OCI-LY3 (cell line): ENCODE measurements around the gene PAK5.

ENCODE experiments used
- H2AFZ ChIP-seq: fragments of 200-600, 300-600 bp; shearing (Covaris generic); 2 replicates; pipeline ENCODE4 v1.6.0; 2014; ENCODE audit warnings: antibody characterized with exemption, low read depth, low read length
- H3K27ac ChIP-seq: fragments of 200-600, 300-600 bp; sonication (generic); 2 replicates; pipeline ENCODE4 v1.5.1; 2014; ENCODE audit warnings: mild to moderate bottlenecking, low read length, moderate library complexity, mixed read lengths
- H3K27me3 ChIP-seq: fragments of 200-600, 300-600 bp; sonication (generic); 2 replicates; pipeline ENCODE4 v1.6.1; 2014; ENCODE audit warnings: low read depth, low read length, mixed read lengths
- H3K36me3 ChIP-seq: fragments of 200-600, 300-600 bp; sonication (generic); replicated peaks from 2 replicates; pipeline ENCODE3; 2014; ENCODE audit warnings: low read depth, low read length, mixed read lengths
- H3K4me1 ChIP-seq: fragments of 300-600, 200-600 bp; sonication (generic); 2 replicates; pipeline ENCODE4 v1.6.1; 2014; ENCODE audit warnings: low read length, mixed read lengths
- H3K4me2 ChIP-seq: fragments of 200-600, 300-600 bp; sonication (generic); 2 replicates; pipeline ENCODE4 v1.6.1; 2014; ENCODE audit warnings: low read length, mixed read lengths
- H3K4me3 ChIP-seq: fragments of 300-600, 200-600 bp; sonication (generic); 2 replicates; pipeline ENCODE4 v1.5.1; 2014; ENCODE audit warnings: antibody characterized with exemption, mild to moderate bottlenecking, low read length, moderate library complexity
- H3K79me2 ChIP-seq: fragments of 300-600, 200-600 bp; shearing (Covaris generic); 2 replicates; pipeline ENCODE4 v1.6.1; 2014; ENCODE audit warnings: mild to moderate bottlenecking, low read length, mixed read lengths
- H3K9ac ChIP-seq: fragments of 300-600, 200-600 bp; shearing (Covaris generic); 2 replicates; pipeline ENCODE4 v1.6.0; 2014; ENCODE audit warnings: mild to moderate bottlenecking, low read length, moderate library complexity
- H3K9me3 ChIP-seq: fragments of 200-600, 300-600 bp; shearing (Covaris generic); 2 replicates; pipeline ENCODE4 v1.6.1; 2014; ENCODE audit warnings: low read length, mixed read lengths; ENCODE audit not compliant: insufficient read depth
- H4K20me1 ChIP-seq: fragments of 200-600, 300-600 bp; sonication (generic); 2 replicates; pipeline ENCODE4 v1.6.1; 2016; ENCODE audit warnings: low read length, mixed read lengths; ENCODE audit not compliant: insufficient read depth
- CTCF ChIP-seq: fragments of 200-600, 300-600 bp; sonication (generic); IDR thresholded peaks from 2 replicates; pipeline ENCODE4 v1.5.1; 2014; ENCODE audit warnings: antibody characterized with exemption, low read length, low read depth
- EZH2phosphoT487 ChIP-seq: fragments of 200-600 bp; shearing (Covaris generic); IDR thresholded peaks from 2 replicates; pipeline ENCODE4 v1.6.1; 2018; ENCODE audit warnings: antibody characterized with exemption, mixed run types, low read depth

PAK5 gene

GRCh38 chr20:9632265-9632664 lies 206.6 kb downstream of the PAK5 start:
- H3K27me3 ChIP-seq, result peaks cover 33% of the 10 kb centered on the region
- no peaks in the 10 kb centered on the region for H3K36me3 ChIP-seq
- no peak overlapping the region for H3K27ac ChIP-seq
- no peak overlapping the region for H3K9ac ChIP-seq
- no peak overlapping the region for H3K4me3 ChIP-seq
- no peaks in the 10 kb centered on the region for H4K20me1 ChIP-seq
- H3K4me1 ChIP-seq, result no peaks in the 10 kb centered on the region
- H2AFZ ChIP-seq, result no peak overlapping the region
- H3K4me2 ChIP-seq, result no peak overlapping the region
- TF ChIP-seq EZH2phosphoT487 (no peak), CTCF (no peak)
- no peaks in the 10 kb centered on the region for H3K9me3 ChIP-seq
- H3K79me2 ChIP-seq, result no peaks in the 10 kb centered on the region

GRCh38 chr20:9630554-9630953 lies 208.3 kb downstream of the PAK5 start:
- no peak overlapping the region for H3K9ac ChIP-seq
- no peak overlapping the region for H3K4me3 ChIP-seq
- peaks cover 31% of the 10 kb centered on the region for H3K27me3 ChIP-seq
- no peak overlapping the region for H3K27ac ChIP-seq
- H3K9me3 ChIP-seq, result no peaks in the 10 kb centered on the region
- no peaks in the 10 kb centered on the region for H3K79me2 ChIP-seq
- no peak overlapping the region for H2AFZ ChIP-seq
- no peak overlapping the region for H3K4me2 ChIP-seq
- no peaks in the 10 kb centered on the region for H3K36me3 ChIP-seq
- no peaks in the 10 kb centered on the region for H4K20me1 ChIP-seq
- TF ChIP-seq EZH2phosphoT487, result no peak
- H3K4me1 ChIP-seq, result no peaks in the 10 kb centered on the region

GRCh38 chr20:9629831-9630230 lies 209.0 kb downstream of the PAK5 start:
- Histone ChIP-seq H2AFZ (no peak overlapping the region), H3K4me2 (no peak overlapping the region), H4K20me1 (no peaks in the 10 kb centered on the region), H3K9me3 (no peaks in the 10 kb centered on the region), H3K27me3 (peaks cover 32% of the 10 kb centered on the region), H3K36me3 (no peaks in the 10 kb centered on the region), H3K27ac (no peak overlapping the region), H3K4me1 (no peaks in the 10 kb centered on the region), H3K4me3 (no peak overlapping the region), H3K9ac (no peak overlapping the region), H3K79me2 (no peaks in the 10 kb centered on the region)
- TF ChIP-seq CTCF (no peak), EZH2phosphoT487 (no peak)

GRCh38 chr20:9628589-9628988 lies 210.3 kb downstream of the PAK5 start:
- peaks cover 37% of the 10 kb centered on the region for H3K27me3 ChIP-seq
- no peaks in the 10 kb centered on the region for H3K36me3 ChIP-seq

More at GRCh38 chr20:9628589-9628988, 210.3 kb downstream of the PAK5 start:
- H4K20me1 ChIP-seq, result no peaks in the 10 kb centered on the region
- H3K9ac ChIP-seq, result no peak overlapping the region
- H3K4me1 ChIP-seq, result no peaks in the 10 kb centered on the region
- H3K4me2 ChIP-seq, result no peak overlapping the region
- no peak for TF ChIP-seq EZH2phosphoT487
- TF ChIP-seq CTCF, result no peak
- H3K79me2 ChIP-seq, result no peaks in the 10 kb centered on the region
- no peak overlapping the region for H2AFZ ChIP-seq
- no peaks in the 10 kb centered on the region for H3K9me3 ChIP-seq
- H3K27ac ChIP-seq, result no peak overlapping the region
- H3K4me3 ChIP-seq, result no peak overlapping the region
